GM10847 (cell line): ENCODE results near the gene SETD1B.

ENCODE experiments used
- POLR2A ChIP-seq: IDR thresholded peaks from 2 replicates; pipeline ENCODE4 v1.6.1; 2011; ENCODE audit not compliant: insufficient read length; ENCODE audit errors: extremely low read depth

Gene SETD1B

DNA sequence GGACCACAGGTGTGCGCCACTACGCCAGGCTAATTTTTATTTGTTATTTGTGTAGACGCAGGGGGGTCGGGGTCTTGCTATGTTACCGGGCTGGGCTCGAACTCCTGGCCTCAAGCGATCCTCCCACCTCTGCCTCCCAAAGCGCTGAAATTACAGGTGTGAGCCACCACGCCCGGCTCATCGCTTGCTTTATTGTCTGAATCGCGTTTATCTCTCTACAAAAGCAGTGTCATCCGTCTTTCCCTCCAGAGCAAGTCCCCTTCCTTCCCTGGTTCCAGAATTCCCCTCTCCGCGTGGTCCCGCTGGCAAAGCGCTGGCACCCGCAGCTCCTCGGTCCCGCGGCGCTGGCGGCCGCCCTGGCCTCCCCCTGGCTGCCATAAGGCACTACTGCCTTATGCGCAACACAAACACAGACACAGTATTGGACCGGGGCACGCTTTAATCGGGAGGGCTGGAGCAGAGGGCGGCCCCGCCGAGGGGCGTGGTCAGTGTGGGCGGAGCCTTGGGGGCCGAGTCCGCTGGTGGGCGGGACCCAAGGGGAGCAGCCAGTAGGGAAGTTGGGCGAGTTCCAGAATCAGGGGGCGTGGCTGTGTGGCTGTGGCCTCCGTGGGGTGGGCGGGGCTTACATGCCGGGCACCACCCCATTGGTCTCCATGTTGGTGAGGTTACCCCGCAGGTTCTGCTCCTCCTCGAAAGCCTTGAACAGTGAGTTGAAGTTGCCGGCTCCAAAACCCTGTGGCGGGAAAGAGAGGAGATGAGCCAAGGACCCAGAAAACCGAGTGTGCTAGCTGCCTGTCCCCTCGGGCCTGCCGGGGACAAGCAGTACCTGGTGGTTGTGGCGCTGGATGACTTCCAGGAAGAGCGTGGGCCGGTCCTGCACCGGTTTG lies 35.5 kb downstream of the SETD1B start:
- peak; percentile 19 for TF ChIP-seq POLR2A

- no peak for TF ChIP-seq POLR2A
Measured at GRCh38 chr12:121839993-121840761, 36.4 kb downstream of the SETD1B start.

DNA sequence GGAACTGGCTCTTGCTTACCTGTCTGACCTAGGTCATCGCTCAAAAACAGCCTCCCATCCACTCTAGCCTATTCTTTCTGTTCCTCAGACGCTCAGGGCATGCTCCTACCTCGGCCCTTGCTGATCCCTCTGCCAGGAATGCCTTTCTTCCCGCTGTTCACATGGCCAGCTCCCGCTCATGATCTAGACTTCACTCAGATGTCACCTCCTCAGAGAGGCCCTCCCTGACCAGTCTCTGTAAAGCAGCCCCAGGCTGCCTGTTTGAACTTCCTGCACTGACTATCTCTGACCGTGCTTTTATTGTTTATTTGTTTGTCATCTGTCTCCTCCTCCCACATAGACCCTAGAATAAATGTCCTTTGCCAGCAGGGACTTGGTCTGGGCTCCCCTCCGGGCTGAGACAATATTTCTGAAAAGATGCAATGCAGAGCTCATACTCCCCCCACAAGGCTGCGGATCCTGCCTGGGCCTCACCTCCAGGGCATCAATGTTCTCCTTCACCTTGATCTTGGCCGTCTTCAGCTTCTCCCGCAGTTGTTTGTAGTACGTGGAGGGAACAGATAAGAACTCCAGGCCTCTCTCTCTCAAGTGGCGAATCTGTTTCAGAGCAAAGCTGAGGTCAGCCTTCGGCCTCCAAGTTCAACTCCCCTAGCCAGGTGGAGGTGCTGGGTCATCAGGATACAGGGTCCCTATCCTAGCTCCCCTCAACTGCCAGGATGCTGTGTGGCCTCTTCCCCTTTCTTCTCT lies 39.6 kb downstream of the SETD1B start:
- no peak for TF ChIP-seq POLR2A

- TF ChIP-seq POLR2A = no peak
Measured at GRCh38 chr12:121845701-121846100, 41.9 kb downstream of the SETD1B start.

GRCh38 chr12:121849211-121849610 lies 45.4 kb downstream of the SETD1B start:
- no peak for TF ChIP-seq POLR2A

- no peak for TF ChIP-seq POLR2A
Measured at GRCh38 chr12:121849665-121850064, 45.9 kb downstream of the SETD1B start.

DNA sequence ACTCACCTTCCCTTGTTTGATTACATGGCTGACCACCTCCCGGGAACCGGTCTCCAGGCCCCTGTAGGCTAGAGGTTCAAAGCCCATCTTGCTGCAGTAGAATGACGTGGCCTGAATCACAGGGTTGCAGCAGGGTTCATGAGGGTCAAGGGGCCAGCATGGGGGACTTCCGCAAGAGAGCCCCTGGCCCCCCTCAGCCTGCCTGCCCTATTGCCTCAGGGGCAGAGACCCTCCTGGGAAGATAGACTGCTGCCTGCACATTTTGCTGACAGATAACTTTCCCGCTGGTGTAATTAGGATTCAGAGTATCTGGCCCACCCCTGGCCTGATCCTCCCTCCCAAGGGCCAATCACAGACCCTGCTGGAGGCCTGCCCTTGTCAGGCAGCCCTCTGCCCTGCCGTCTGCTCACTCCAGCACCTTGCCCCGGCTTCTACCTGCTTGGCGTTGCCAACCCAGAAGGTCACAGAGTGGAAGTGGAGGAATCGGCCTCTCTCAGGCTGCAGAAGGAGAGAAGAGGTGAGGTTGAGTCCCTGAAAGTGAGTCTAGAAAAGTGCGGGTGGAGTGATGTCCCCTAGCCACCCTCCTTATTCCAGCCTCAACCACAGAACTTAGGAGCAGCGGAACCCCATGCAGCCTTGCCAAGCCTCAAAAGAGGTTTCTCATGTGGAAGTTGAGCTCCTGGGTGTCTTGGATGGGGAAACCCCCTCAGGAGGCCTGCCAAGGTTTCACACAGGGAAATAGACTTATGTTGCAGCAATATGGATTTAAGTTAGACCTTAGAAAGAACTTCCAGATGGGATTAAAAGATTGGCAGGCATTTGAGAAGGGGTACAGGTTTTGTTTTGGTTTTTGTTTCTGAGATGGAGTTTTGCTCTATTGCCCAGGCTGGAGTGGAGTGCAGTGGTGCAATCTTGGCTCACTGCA lies 53.8 kb downstream of the SETD1B start:
- no peak for TF ChIP-seq POLR2A

DNA sequence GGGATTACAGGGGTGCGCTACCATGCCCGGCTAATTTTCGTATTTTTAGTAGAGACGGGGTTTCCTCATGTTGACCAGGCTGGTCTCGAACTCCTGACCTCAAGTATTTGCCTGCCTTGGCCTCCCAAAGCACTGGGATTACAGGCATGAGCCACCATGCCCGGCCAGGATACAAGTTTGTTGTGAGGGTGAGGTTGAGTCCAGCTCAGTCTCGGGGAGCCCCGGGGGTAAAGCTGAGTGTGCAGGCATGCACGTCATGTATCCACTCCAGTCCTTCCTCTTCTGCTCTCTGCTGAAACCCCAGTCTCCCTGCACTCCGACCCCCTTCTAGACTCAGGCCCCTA lies 54.5 kb downstream of the SETD1B start:
- no peak for TF ChIP-seq POLR2A

DNA sequence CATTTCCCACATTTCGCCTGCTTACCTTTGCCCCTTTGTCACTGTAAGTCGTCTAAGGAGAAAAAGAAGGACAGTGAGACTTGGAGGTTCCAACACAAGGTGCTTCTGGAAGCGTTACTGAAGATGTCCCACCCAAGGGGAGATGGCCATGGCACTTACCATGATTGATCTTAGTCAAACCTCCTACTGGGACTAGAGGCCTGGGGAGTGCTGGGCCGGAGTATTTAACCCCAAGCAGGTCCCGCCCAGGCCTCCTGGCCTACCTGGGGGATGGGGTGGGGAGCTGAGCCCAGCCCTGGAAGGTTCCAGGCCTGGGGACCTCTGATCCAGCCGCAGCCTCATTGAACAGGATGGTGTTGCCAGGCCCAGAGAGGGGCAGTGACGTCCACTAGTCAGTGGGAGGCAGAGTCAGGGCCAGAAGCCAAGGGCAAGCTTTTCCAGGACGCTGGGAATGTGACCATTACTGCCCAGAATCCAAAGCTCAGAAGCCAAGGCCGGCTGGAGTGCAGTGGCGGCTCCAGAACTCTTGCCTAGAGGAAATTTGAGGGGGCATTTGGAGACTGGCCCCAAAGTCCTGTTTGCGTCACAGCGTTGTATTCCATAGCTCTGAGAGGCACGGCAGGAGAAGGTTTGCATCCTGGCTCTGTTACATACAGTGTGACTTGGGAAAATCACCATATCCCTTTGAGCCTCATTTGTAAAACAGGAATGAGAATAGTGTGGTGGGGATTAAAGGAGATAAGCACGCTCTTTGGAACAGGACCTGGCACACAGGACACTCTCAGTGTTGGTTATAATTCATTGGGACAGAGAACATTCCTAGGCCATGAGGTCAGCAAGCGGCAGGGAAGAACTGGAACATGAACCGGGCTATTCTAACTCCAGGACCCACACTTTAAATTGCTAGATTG lies 55.1 kb downstream of the SETD1B start, which contains the start of gene HPD:
Gene HPD (minus strand): TSS at position 198 of the 911 bp plus-strand sequence. CDS start 36 bp downstream, at position 162.
- TF ChIP-seq POLR2A = no peak

- no peak for TF ChIP-seq POLR2A
Measured at GRCh38 chr12:121860257-121860656, 56.4 kb downstream of the SETD1B start.

DNA sequence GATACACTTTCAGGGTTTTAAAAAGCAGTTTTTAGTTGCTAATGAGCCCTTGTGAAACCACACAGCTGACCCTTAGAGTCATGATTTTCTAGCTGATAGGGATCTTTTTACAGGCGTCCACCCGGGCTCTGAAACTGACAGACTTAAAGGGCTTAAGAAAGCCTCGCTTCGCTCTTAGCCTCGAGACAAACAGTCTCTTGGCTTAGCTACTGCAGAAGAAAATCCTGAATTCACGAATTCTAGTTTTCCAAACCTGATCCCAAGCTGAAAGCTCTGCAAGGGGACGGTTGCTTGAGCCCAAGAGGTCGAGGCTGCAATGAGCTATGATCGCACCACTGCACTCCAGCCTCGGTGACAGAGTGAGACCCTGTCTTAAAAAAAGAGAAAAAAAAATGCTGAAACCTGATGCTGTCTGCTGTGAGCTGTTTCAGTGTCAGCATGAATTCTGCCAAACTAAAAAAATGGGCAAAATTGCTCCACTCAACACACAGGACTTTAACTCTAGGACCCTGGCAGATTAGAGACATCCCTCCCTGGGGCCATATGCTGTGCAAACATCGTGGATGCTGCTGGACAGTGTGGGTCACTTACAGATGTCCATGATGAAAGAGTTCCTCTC lies 57.9 kb downstream of the SETD1B start:
- no peak for TF ChIP-seq POLR2A

- TF ChIP-seq POLR2A = no peak
Measured at GRCh38 chr12:121866331-121866730, 62.5 kb downstream of the SETD1B start.

DNA sequence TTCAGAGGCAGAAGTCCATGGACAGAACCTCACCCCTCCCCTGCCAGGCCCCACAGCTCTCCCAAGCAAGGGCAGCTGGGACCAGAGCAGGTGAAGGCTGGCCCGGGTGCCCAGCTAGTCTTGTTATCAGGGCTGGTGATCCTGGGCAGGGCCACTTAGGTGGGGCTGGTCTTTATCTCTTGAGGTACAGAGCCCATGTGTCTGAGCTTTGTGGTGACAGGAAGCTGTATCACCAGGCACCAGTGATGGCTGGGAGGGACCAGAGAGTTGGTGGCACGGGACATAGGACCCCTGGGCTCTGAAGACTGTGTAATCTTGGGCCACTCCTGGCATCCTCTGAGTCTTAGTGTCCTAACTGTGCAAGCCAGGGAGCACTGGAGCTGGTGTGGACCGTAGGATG lies 67.7 kb downstream of the SETD1B start:
- TF ChIP-seq POLR2A = no peak

- TF ChIP-seq POLR2A = no peak
Measured at GRCh38 chr12:121872546-121873215, 68.9 kb downstream of the SETD1B start.
